Amygdala (tissue), 56 donors: ENCODE results near the gene TEX44.
"Not testable (repeated sequence)": the region's sequence is repeated elsewhere in the genome, so short reads cannot be mapped to it uniquely, and the experiment has no call there.

Source experiments
- DNase-seq, 56 donors: peaks; one replicate each; lab custom pipeline; 2025; lab: John Stamatoyannopoulos, UW

TEX44 gene

GRCh38 chr2:231570915-231571314, 21.7 kb upstream of the TEX44 start:
- DNase-seq, result not testable (repeated sequence)

GRCh38 chr2:231571661-231572191, 20.9 kb upstream of the TEX44 start:
- DNase-seq, result no peak

- DNase-seq, result no peak
Measured at GRCh38 chr2:231573096-231573495, 19.6 kb upstream of the TEX44 start.

DNA sequence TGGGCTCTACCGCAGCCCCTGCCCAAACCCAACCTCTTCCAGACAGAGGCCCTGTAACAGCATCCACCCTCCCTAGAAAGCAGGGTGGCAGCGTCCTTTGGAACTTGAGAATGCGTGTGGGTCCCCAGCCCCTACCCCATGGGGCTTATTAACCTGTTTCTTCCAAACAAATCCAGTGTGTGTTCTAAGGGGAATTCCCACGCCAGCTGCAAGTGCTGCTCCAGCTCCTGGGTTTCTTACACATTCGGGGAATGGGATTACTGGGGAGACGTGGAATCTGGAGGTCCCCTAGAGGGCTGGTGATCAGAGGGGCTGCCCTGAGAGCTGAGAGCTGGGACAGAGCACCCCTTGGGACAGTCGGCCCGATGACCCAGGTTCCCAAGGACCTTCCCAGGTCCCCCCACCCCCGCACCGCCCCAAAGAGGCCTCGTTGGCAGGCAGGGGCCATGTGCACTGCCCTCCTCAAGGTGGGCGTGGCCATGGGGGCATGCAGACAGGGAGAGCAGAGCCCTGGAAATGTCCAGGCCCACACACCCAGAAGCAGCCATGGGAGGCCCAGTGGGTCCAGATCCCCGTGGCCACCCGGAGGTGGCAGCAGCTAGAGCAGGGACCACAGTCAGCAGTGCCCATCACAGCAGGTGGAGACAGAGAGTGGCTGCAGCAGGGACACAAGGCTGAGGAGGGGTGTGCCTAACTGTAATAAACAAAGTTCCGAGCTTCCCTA, 18.8 kb upstream of the TEX44 start:
- no peak for DNase-seq

DNA sequence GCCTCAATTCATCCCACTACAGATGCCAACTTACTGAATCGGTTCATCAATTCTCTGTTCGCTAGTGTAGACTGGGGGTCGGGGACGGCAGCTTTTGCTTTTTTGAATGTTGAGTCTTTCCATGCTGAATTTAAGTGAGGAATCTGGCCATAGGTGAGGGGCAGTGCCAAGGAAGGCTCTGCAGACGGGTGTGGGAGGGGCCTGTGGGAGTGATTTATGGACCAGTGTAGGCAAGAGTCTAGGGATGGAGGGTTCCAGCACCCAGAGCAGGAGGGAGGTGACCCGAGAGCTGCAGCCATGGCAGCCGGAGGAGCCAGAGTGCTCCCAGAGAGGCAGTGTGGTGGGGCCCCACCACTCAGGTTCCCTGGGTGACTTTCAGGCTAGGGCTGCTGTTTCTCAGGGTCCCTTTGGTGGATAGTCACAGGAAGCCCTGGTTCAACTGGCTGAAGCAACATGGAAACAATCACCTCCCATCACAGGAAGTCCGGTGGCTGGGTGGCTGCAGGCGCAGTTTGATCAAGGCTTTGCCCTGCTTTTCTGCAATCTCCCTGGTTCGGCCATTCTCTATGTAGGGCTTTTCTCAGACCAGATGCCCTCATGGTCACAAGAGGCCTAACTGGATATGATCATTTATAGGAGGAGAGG, 16.9 kb upstream of the TEX44 start:
- no peak for DNase-seq

GRCh38 chr2:231576465-231576864, 16.2 kb upstream of the TEX44 start:
- DNase-seq, result no peak

GRCh38 chr2:231578655-231579054, 14.0 kb upstream of the TEX44 start:
- DNase-seq, result not testable (repeated sequence)

- DNase-seq, result no peak
Measured at GRCh38 chr2:231579560-231579959, 13.1 kb upstream of the TEX44 start.

GRCh38 chr2:231581328-231581727, 11.3 kb upstream of the TEX44 start:
- no peak for DNase-seq

GRCh38 chr2:231583982-231584381, 8.7 kb upstream of the TEX44 start:
- DNase-seq, result no peak

DNA sequence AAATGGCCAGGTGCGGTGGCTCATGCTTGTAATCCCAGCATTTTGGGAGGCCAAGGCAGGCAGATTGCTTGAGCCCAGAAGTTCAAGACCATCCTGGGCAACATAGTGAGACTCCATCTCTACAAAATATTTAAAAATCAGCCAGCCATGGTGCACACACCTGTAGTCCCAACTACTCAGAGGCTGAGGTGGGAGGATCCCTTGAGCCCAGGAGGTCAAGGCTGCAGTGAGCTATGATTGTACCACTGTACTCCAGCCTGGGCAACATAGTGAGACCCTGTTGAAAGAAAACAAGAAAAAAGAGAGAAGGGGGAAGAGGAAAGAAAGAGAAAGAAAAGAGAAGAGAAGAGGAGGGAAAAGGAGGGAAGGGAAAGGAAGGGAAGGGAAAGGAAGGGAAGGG, 4.9 kb upstream of the TEX44 start:
- not testable (repeated sequence) for DNase-seq

GRCh38 chr2:231589656-231590055, 3.0 kb upstream of the TEX44 start:
- DNase-seq, result no peak

DNA sequence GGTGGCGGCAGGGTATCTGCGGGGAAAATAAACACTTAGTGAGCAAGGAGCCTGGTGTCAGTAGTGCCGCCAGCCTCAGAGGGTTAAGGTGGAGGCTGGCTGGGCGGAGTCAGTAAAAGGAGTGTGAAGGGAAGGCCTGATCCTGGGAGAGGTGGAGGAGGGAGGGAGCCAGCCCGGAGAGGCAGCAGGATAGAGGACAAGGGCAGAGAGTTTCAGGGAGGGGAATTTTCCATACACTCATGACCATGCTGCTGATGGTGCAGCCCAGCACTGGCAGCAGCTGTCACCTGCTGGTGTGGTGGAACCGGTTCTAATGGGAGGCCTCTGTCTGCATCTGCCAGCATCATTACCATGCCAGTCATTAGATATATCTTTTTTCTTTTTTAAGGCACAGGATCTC, 2.0 kb upstream of the TEX44 start:
- no peak for DNase-seq

DNA sequence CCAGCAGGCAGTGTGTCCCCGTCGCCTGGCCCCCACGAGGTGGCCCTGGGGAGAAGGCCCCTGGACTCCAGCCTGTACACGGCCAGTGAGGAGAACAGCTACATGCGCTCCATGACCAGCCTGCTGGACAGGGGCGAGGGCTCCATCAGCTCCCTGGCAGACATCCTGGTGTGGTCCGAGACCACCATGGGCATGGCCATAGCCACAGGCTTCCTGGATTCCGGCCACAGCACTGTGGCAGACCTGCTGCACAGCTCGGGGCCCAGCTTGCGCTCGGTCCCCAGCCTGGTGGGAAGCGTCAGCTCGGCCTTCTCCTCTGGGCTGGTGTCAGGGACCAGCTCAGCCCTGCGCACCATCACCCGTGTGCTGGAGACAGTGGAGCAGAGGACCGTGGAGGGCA, 1.0 kb downstream of the TEX44 start:
- no peak for DNase-seq

DNA sequence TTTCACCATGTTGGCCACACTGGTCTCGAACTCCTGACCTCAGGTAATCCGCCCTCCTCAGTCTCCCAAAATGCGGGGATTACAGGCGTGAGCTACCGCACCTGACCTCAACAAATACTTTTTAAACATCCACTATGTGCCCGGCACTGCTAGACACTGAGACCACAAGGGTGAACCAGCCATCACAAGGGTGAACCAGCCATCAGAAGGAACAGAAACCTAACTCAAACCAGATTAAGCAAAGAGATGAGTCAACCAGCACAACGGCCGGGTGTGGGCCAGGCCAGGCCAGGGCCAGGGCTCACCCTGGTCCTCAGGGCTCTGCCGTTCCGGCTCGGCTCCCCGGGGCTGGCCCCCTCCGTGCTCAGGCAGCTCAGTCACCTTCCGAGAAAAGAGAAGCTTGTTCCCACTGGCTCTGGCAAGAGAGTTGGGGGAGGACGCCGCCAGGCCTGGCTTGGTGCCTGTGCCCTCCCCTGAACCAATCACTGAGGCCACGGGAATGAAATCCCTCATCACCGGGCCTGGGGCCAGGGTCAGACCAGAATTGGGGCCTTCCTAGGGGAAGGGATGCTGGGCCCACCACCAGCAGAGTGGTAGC, 4.4 kb downstream of the TEX44 start:
- peak in 47 of 56 donors; percentile 15 to 83 (median 59) for DNase-seq

DNA sequence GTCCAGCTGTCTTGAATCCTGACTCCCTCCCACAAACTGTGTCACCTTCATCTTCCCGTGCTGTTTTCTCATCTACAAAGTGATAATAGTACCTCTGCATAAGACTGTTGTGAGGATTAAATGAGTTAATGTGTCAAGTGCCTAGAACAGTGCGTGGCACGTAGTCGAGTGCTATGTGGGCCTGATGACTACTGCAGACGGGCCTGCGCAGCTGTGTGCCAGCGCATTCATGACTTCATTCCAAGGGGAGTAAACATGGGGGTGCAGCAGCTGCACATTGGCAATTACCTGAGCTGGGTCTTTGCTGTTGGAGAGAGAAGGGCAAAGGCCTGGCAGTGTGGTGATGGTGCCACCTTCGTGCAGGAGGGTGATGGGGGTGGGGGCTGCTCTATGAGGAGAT, 5.0 kb downstream of the TEX44 start:
- peak in 20 of 56 donors; percentile 23 to 77 (median 48) for DNase-seq

DNA sequence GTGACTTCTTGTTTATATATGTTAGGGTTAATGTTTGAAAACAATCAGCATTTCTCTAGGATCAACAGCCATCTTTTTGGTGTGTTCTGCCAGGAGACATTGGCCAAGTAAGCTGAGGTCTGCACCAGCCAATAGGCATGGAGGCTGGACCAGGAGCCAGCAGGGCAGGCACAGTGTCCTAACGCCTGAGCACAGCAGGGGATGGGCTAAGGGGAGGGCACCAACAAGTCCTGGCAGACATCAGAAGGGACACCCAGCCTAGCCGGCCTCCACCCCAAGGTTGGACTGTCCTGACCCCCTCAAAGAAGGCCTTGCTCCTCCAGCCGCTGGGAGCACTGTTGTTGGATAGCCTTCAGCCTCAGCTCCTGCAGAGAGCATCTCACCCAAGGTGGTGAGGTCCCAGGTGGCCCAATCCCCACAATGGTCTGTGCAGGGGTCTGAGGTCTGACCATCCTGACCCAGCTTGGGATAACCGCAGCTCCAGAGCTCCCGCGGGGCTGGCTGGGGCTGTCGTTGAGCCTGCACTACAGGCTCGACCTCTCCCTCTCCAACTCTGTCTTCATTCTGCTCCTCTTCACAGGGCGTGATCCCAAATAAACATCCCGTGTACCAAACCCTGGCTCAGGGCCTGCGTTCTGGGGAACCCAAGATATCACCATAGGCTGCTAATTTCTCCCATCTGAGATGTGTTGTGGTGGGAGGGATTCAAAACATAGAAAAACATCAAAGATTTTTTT, 8.1 kb downstream of the TEX44 start:
- DNase-seq, result peak in 4 of 56 donors; percentile 17 to 29 (median 22)

GRCh38 chr2:231601356-231602229, 8.9 kb downstream of the TEX44 start:
- DNase-seq, result peak in 41 of 56 donors; percentile 11 to 85 (median 56)

GRCh38 chr2:231602859-231603467, 10.3 kb downstream of the TEX44 start:
- DNase-seq, result peak in 1 of 56 donors; percentile 48
